ENCODE results near the gene R3HDM2.
"Not testable (repeated sequence)": the region's sequence is repeated elsewhere in the genome, so short reads cannot be mapped to it uniquely, and the experiment has no call there.

R3HDM2 gene

DNA sequence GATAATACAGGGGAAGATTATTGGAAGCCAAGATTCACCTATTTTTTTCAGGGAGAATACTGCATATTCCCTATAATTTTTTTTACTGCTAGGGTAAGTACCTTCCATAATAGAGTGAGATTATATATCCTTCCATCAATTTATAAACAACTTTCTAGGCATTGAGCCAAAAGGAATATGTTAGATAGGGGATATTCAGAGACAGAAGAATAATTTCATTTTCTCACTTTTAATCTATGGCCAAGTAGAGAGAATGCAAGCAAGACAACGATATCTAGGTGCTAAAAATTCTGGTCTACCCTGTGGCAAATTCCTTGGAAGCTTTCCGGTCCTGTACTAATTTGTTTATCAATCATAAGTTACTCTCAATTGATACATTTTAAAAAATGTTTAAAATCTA lies 110.2 kb downstream of the R3HDM2 start:
- no peak for DNase-seq

DNA sequence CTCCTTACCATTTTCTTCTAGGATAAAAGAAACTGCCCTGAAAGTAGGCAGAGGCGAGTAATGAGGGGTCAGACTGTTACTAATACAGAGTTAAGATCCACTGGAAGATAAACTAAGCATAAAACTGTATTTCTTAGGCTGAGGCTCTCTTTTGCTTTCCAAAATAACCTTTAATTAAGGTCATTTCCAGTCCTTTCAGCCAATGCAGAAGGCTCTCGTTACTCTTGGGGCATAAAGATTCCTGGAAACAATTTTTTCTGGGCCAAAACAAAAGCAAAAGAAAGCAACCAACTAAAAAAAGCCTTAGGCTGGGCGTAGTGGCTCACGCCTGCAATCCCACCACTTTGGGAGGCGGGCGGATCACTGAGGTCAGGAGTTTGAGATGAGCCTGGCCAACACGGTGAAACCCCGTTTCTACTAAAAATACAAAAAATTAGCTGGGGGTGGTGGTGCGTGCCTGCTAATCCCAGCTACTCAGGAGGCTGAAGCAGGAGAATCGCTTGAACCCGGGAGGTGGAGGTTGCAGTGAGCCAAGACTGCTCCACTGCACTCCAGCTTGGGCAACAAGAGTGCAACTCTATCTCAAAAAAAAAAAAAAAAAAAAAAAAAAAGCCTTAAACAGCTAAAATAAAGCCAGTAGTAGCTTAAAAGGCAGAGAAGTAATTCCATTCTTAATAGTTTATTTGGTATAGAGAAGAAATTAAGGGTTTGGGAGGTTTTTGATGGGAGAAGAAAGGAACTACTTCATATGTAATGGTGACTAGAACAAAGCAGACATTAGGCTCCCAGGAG lies 111.0 kb downstream of the R3HDM2 start:
- no peak for DNase-seq

DNA sequence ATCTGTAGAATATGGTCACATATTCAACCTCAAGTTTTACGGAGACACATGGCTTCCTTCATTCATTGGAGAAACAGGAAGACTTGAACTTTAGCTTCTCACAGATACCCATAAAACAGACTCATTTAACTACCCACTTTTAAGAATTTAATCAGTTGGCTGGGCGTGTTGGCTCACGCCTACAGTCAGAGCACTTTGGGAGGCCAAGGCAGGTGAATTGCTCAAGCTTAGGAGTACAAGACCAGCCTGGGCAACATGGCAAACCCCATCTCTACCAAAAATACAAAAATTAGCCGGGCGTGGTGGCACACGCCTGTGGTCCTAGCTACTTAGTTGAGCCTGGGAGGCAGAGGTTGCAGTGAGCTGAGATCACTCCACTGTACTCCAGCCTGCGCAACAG lies 115.2 kb downstream of the R3HDM2 start:
- no peak for DNase-seq

DNA sequence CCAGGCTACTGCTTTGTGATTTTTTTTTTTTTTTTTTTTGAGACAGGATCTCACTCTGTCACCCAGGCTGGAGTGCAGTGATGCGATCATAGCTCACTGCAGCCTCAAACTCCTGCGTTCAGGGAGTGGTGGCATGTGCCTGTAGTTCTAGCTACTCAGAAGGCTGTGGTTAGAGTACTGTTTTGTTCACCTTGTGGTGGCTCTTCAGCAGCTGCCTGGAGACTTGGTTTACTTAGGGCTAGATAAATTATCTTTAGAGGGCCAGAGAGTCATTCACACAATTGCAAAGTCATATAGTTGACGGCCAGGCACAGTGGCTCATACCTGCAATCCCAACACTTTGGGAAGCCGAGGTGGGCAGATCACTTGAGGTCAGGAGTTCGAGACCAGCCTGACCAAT lies 118.6 kb downstream of the R3HDM2 start:
- DNase-seq = not testable (repeated sequence)

DNA sequence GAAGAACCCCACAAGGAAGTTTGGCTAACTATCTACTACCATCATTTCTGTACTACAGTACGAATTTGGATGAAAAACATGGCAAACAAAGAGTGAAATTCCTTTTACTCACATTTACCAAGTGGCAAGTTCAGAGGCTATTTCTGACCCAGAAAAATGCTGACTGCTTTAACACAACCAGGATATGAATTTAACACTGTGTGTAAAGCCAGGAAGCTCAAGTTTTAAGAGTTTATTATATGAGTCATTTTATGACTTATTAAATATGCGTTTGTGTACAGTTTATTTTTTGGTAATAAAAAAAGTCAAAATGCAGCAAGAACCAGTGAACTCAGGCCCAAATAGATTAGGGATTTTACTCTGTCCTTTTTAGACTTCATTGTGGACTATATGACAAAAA lies 121.4 kb downstream of the R3HDM2 start:
- no peak for DNase-seq

DNA sequence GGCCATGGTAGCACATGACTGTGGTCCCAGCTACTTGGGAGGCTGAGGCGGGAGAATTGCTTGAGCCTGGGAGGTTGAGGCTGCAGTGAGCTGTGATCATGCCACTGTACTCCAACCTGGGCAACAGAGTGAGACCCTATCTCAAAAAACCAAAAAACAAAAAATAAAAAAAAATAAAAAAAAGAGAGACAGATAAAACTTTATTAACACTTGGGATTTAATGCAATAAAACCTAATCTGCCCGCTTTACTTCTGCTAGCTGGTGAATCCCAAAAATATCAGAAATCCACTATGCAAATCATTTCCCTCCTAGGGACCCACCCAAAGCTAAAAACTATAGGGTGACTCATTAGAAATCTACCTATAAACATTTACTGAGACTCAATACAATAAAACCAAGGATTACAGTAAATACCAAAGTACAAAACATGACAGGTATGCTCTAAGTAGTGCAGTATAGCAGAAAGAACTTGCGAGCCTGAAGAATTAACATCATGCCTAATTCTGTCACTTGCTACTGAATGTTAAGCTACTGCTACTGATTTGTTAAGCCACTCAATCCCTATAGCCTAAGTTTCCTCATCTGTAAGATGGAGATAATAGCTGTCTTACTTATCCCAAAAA lies 129.8 kb downstream of the R3HDM2 start:
- DNase-seq = no peak

DNA sequence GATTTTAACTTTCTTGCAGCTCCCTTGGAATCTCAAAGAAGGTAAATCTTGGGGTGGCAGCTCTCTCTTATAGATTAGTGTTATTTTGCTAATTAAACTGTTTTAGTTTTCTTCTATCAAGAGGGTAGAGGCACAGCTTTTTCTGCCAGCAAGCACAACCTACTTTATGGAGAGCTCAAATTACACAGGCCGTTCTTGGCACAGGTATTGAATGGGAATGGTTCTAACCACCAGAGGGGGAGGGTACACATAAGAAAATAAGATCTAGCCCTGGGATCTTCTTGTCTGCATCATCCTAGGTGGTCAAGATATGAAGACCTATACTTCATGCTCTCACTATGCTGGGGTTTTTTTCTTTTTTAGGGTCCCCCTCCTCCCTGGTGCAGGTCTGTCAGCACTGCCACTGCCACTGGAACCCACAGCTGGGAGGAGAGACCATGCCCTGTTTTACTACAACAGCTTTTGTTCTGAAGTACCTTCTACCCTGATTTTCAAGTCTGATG lies 131.3 kb downstream of the R3HDM2 start:
- no peak for DNase-seq

DNA sequence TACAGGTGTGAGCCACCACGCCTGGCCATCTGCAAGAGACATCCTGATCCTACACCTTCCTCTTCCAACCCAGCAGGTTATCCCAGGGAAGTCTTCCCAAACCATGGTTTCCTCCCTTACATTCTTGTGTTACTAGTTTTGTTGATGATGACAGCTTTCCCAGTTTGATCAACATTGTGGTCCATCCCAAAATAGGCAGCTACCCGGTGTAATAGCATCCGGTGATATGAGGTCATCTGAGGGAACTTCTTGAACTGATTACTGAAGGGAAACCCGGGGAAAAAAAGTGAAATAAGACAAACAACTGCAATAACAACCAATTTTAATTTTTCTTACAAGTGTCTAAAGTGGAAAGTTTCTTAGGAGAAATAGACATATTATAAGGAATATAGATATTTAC lies 134.6 kb downstream of the R3HDM2 start:
- no peak for DNase-seq

DNA sequence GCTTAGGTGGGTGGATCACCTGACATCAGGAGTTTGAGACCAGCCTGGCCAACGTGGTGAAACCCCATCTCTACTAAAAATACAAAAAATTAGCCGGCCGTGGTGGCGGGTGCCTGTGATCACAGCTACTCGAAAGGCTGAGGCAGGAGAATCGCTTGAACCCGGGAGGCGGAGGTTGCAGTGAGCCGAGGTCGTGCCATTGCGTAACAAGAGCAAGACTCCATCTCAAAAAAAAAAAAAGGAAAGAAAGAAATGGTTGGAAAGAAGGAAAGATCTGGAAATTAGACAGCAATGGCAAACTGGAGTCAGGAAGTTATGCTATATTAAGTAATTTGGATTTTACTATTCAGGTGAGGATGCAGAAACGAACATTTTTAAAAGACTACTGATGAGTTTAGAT lies 148.8 kb downstream of the R3HDM2 start:
- not testable (repeated sequence) for DNase-seq

DNA sequence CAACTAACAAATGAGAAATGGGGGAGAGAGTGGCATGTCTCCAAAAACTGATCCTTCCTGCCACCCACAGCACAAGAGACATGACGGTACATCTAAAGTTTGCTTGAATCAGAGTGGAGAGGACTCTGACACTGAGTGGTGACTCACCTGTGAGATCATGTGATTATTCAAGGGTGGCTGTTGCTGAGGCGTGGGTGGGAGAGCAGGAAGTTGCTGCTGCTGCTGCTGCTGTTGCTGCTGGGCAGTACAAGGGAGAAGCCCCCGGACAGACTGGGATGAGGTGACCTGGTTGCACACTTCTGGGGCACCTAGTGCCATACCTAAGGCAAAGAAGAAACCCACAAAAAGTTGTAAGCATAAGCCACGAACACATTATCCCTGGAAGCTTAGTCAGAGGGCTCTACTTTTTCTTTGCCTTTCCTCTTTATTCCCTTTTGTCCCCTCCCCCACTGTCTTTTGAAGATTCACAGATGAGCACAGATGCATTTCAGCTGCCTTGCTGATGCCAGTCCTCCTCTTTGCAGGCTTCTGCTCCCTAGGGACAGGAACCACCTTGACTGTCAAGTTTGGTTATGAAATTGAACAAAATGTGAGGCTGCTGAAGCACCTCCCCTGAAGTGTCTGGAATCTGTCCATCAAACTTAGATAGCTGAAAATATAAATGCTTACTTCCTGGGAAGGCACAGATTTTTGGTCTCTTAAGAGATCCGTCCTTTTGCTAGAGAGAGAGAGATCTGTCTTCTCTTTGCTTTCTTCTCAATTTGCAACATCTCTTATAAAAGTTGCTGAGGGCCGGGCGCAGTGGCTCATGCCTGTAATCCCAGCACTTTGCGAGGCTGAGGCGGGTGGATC lies 150.4 kb downstream of the R3HDM2 start:
- peak; percentile 31 for DNase-seq

DNA sequence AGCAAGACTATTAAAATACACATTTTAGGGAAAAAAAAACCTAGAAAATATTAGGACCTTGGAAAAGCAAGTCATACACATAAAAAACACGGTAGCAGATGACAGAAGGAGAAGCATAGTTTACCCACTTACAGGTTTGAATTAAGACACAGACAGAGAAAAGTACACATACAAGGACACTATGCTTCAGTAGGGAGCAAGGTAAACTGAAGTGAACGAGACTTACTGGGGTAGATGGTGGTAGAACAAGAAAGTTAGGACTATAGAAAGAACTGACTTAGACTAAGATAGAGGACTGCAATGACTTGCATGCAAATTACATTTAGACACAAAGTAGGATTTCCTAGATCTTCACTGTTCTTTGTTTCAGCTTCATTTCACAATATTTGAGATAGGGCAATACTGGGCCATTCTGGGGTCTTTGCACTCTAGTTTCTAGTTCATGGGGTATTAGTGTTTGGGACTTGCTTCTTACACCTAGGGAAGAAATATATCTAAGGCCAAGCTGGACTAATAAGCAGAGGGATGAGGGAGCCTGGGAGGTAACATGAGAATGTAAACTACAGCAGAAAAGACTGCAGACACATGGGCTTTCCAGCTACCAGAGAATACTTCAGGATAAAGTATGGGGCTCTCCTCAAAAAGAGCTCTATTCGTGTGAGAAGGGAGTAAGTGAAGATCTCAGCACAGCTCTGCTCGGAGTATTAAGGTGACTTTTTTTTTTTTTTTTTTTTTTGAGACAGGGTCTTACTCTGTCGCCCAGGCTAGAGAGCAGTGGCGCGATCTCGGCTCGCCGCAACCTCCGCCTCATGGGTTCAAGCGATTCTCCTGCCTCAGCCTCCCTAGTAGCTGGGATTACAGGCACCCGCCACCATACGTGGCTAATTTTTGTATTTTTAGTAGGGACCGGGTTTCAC lies 152.1 kb downstream of the R3HDM2 start:
- DNase-seq = no peak

DNA sequence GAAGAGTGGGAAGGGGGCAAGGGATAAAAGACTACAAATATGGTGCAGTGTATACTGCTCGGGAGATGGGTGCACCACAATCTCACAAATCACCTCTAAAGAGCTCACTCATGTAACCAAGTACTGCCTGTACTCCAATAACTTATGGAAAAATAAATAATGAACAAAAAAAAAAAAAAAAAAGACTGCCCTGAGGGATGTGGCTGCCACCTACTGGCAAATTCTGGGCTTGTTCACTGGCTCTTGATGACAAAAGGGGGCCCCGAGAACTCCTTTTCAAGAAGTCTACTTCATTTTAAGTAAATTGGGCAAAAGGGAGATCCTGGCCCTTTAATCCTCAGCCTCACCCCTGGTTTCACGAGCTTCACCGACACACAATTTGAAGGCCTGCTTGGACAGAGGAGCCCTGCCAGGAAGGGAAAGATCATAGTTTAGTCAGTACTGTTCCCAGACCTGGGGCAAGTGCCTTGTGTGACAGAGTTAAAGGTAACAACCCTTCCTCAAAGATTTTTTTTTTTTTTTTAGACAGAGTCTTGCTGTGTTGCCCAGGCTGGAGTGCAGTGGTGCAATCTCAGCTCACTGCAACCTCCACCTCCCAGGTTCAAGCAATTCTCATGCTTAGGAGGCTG lies 153.8 kb downstream of the R3HDM2 start:
- DNase-seq = no peak

DNA sequence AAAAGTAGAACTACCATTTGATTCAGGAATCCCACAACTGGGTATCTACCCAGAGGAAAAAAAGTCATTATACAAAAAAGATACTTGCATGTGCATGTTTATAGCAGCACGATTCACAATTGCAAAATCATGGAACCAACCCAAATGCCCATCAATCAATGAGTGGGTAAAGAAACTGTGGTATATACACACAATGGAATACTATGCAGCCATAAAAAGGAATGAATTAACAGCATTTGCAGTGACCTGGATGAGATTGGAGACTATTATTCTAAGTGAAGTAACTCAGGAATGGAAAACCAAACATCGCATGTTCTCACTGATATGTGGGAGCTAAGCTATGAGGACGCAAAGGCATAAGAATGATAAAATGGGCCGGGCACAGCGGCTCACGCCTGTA lies 154.6 kb downstream of the R3HDM2 start:
- DNase-seq = not testable (repeated sequence)

DNA sequence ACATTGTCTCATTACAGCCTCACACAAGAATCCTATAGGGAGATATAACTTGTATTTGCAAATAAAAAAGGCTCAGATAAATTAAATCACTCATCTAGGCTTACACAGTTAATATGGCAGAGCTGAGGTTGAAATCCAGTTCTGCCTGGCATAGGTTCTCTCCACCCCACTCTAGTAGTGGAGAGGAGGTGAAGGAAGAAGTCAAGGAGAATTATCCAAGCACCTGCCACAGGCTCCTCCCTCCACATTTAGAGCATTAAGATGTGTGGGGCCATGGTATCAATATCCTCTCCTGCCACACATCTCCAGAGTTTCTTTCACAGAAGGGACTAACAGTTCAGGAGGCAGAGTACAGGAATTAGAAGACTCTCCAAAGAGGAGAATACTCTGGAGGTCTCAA lies 157.3 kb downstream of the R3HDM2 start:
- no peak for DNase-seq

DNA sequence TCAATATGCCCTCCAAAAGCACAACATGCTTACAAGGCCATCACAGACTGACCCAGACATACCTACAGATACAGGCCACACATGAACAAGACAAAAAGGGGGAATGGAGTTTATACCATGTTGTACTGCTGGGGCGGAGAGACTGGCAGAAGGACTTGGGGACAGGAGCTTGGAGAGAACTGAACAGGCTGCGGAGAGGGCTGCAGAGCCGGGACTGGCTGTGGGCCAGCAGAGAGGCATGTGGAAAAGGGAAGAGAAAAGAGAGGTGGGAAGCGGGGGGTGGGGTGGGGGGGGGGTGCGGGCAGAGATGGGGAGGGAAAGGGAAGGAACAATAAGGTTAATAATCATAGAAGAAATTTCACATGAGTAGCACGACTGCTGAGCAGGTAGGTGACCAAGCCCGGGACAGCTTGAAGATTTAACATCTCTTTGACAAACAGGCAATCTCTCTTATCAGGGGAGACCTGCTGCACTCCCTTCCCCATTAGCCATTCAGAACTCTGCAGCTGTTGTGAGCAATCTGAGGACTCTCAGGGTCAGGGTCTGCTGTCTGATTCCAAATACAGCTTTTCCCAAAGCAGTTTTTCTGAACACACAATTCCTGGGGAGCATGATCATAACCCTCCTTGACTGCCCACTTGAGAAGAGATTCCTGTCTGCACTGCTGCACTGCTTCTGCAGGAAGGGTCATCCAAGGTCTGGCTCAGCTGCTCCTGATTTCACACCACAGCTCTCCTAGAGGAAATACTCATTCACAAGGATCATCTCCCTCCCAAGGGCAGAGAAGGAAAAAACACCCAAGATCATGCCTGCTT lies 158.3 kb downstream of the R3HDM2 start:
- DNase-seq = no peak

DNA sequence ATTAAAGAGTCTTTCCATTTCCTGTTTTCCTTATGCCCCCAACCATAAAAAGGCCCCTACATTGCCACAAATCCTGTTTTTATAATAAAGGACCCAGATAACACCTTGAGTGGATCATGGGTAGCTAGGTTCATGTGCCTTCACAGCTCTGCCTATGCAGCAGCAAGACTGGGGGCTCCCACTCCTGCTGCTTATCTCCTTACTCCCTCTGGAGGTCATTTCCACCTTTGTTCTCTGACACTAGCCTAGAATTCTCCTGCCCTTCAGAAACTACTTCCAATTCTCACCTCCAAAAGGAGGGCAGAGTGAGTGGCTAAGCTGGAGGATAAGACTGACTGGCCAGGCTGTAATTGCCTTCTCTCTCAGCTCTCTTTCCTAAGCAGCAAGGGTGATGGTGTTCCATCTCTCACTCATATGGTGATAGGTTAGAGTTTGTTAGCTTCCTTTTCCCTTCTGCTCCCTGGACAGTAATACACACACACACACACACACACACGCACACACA lies 159.8 kb downstream of the R3HDM2 start:
- DNase-seq = no peak

DNA sequence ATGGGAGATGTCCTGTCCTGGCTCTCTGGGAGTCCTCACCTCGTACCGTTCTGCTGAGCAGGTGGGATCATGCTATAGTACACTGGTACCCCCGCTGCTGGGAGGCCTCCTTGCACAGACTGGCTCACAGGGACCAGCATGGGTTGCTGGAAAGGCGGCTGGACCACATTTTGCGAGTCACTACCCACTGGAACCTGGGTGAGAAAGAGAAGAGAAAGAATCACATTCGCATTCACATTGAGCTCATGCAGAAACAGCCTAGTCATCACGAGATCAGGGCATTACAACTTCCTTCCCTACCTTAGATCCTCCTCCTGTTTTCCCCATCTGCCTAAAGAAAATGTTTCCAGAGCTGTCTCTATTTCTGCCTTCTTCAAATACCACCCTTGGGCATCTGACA lies 162.6 kb downstream of the R3HDM2 start:
- DNase-seq = no peak

DNA sequence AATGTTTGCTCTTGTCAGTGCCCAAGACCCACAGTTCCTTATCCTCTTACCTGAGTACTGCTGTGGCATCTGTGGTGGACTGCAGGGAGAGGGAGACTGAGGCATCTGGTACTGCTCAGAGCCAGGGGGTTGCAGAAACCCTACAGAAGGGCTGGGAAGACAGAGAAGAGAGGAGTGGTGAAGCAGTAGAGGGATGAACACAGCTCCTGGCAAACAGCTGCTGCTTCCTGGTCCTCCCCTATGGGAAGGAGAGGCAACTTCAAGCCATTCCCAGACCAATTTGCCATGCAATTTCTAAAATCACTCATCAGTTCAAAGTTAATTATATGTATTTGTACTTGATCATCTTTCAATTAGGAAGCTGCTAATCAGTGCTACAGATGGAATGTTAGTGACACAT lies 164.2 kb downstream of the R3HDM2 start:
- no peak for DNase-seq

DNA sequence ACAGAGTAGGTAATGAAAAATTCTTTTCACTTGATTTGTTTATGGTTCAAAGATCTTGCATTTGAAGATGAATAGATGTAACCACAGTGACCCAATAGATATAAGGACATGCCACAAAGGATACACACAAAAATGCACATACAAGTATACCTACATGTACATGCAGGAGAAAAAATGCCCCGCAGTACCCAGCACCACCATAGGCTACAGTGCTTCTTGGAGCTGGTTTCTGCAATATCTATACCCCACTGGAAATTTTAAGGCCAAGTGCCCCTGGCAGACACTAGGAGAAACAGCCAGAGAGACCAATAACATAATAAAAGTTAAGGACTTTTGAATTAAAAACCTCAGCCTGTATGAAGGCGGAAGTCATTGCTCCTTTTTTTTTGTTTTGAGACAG lies 167.7 kb downstream of the R3HDM2 start:
- no peak for DNase-seq

DNA sequence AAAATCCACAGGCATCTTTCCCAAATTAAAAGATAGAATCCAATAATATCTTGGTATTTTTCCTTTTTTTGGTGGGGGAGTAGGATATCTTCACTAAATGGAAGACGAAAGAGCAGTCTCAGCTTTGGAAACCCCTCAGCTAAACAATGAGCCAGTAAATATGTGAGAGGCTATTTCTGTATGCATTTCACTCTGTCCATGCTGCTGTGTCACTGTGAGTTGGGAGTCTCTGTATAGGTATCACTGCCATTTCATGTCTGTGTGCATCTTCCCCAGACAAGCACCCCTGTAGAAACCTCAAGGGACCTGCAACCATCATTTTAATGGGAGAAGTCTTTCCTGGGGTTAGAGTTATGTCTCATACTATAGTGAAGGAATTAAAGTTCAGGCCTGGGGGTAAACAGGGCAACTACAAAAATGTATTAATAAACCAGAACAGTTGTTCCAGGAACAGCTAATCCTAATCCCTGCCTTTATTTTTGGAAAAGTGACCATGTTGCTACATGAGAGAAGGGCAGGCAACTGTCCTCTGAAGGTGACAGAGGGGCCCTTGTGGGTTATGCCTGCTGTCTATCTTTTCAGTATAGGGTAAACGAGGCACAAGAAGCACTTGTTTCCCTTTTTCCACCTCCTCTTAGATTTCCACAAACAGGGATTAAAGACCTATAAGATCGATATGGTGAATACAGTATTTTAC lies 168.6 kb downstream of the R3HDM2 start:
- DNase-seq = no peak
